ENCODE results near the gene GTF2E1.

Gene GTF2E1

DNA sequence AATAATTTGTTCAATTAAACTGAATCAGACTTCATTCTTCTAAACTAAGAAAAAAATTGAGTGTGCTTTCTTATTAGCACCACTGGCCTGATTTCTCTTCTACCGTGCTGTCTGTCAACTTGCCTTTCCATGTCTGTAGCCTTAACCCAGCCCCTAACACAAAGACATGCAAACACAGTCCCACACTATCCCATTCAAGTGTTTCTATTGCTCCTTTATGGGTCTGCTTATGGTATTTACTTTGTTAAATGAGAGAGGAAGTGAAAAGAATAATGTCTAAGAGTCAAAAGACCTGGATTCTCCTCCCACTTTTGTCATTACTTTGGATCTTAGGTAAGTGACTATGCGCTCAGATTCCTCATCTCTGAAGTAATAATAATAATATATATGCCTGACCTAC is 55.3 kb downstream of the GTF2E1 start:
- Histone ChIP-seq H3K4me1 (ENCODE audit: control insufficient read depth, insufficient read depth, low read length) (peaks cover 18% of the 10 kb centered on the region), H3K9me3 (ENCODE audit: control insufficient read depth, insufficient read depth, low read depth, low read length) (no peaks in the 10 kb centered on the region), H3K4me3 (ENCODE audit: low read depth, low read length) (no peak overlapping the region), H3K9ac (ENCODE audit: low read length) (no peak overlapping the region), H3K36me3 (ENCODE audit: control insufficient read depth, insufficient read depth, low read length) (no peaks in the 10 kb centered on the region), H3K27ac (ENCODE audit: low read depth, low read length) (no peak overlapping the region), H3K27me3 (ENCODE audit: control insufficient read depth, insufficient read depth, low read length) (no peaks in the 10 kb centered on the region)

DNA sequence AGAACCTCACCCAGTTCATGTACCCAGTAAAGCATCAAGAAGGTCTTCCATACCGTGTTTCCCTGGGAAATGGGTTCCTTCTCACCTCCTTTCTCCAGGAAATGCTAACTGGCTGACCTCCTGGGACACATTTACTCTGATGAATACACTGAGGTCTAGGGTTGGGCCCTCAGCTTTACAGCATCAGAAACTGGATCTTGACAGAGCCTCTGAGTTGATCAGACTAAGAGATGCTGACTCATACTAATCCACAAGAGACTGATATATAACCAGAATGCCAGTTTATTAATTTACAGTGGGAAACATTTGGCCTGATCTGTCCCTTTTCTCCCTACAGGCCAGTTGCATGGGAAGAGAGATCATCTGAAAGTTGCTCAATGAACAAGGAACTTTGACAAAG is 55.8 kb downstream of the GTF2E1 start:
- Histone ChIP-seq H3K4me3 (ENCODE audit: low read depth, low read length) (no peak overlapping the region), H3K36me3 (ENCODE audit: control insufficient read depth, insufficient read depth, low read length) (no peaks in the 10 kb centered on the region), H3K9me3 (ENCODE audit: control insufficient read depth, insufficient read depth, low read depth, low read length) (no peaks in the 10 kb centered on the region), H3K27ac (ENCODE audit: low read depth, low read length) (no peak overlapping the region), H3K27me3 (ENCODE audit: control insufficient read depth, insufficient read depth, low read length) (no peaks in the 10 kb centered on the region), H3K4me1 (ENCODE audit: control insufficient read depth, insufficient read depth, low read length) (peaks cover 15% of the 10 kb centered on the region), H3K9ac (ENCODE audit: low read length) (no peak overlapping the region)

DNA sequence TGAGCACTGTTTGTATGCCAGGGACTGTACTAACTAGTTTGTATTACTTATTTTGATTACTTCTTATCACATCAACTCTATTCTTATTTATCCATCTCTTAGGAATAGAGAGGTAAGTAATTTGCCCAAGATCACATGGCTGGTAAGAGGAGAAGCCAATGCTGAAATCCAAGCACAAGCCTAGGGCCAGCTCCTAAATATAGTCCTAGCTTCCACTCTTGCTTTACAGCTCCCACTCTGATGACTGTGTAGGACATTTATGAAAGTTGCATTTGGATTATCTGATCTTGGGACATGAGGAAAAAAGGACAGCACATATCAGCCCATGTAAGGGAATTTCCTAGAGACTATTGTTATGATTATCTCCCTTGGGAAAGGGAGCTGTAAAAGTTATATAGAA is 58.1 kb downstream of the GTF2E1 start:
- Histone ChIP-seq H3K9ac (ENCODE audit: low read length) (no peak overlapping the region), H3K4me3 (ENCODE audit: low read depth, low read length) (no peak overlapping the region)

DNA sequence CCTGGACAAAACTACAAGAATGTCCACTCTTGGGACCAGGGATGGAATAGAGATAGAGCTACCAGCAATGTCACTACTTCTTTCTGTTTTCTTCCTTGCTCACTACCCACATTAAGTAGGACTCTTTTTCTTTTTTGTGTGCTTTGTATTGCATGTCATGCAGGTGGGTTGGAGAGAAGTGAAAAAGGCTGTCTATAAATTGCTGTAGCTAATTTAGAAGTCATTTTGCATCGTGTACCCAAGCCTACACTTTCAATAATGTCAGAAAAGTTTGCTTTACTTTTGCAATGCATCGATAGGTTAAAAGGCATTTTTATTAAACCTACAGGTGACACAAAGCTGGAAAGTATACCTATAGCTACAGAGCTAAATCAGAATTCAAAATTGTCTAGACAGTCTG is 58.9 kb downstream of the GTF2E1 start:
- Histone ChIP-seq H3K9me3 (ENCODE audit: control insufficient read depth, insufficient read depth, low read depth, low read length) (no peaks in the 10 kb centered on the region), H3K36me3 (ENCODE audit: control insufficient read depth, insufficient read depth, low read length) (no peaks in the 10 kb centered on the region), H3K27me3 (ENCODE audit: control insufficient read depth, insufficient read depth, low read length) (no peaks in the 10 kb centered on the region), H3K4me3 (ENCODE audit: low read depth, low read length) (no peak overlapping the region), H3K9ac (ENCODE audit: low read length) (no peak overlapping the region), H3K4me1 (ENCODE audit: control insufficient read depth, insufficient read depth, low read length) (peaks cover 10% of the 10 kb centered on the region), H3K27ac (ENCODE audit: low read depth, low read length) (no peak overlapping the region)

More for the DNA sequence above, 58.1 kb downstream of the GTF2E1 start:
- Histone ChIP-seq H3K36me3 (ENCODE audit: control insufficient read depth, insufficient read depth, low read length) (no peaks in the 10 kb centered on the region), H3K4me1 (ENCODE audit: control insufficient read depth, insufficient read depth, low read length) (peaks cover 10% of the 10 kb centered on the region), H3K27ac (ENCODE audit: low read depth, low read length) (no peak overlapping the region), H3K9me3 (ENCODE audit: control insufficient read depth, insufficient read depth, low read depth, low read length) (no peaks in the 10 kb centered on the region), H3K27me3 (ENCODE audit: control insufficient read depth, insufficient read depth, low read length) (no peaks in the 10 kb centered on the region)

DNA sequence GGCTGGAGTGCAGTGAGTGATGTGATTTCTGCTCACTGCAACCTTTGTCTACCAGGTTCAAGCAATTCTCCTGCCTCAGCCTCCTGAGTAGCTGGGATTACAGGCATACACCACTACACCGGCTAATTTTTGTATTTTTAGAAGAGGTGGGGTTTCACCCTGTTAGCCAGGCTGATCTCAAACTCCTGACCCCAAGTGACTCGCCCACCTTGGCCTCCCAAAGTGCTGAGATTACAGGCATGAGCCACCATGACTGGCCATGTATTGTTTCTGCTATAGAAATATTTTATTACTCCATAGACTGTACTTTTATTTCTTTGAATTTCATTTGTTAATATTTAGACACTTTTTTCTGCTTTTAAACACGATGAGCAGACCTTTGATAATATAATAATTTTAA is 60.4 kb downstream of the GTF2E1 start:
- Histone ChIP-seq H3K36me3 (ENCODE audit: control insufficient read depth, insufficient read depth, low read length) (no peaks in the 10 kb centered on the region), H3K27ac (ENCODE audit: low read depth, low read length) (no peak overlapping the region), H3K9me3 (ENCODE audit: control insufficient read depth, insufficient read depth, low read depth, low read length) (no peaks in the 10 kb centered on the region), H3K4me3 (ENCODE audit: low read depth, low read length) (no peak overlapping the region), H3K27me3 (ENCODE audit: control insufficient read depth, insufficient read depth, low read length) (no peaks in the 10 kb centered on the region), H3K9ac (ENCODE audit: low read length) (no peak overlapping the region), H3K4me1 (ENCODE audit: control insufficient read depth, insufficient read depth, low read length) (peaks cover under 1% of the 10 kb centered on the region)

DNA sequence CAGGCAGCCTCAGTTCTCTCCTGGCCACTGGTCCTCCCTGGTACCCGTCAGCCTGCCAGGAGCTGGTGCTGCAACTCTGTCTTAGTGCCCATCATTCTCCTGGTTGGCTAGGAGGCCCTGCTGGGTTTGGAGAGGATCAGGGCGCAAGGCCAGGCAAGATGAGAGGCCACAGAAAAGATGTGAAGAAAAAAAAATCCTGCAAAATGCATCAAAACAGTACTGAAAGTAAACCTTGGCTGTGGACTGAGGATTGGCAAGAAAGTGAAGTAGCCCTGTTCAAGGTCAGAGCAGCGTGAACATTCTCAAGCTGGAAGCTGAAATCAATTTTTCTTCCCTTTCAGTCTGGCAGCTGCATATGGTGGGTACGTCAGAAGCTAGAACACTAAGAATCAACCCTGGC is 74.2 kb downstream of the GTF2E1 start:
- Histone ChIP-seq H3K4me1 (ENCODE audit: control insufficient read depth, insufficient read depth, low read length) (no peaks in the 10 kb centered on the region), H3K4me3 (ENCODE audit: low read depth, low read length) (no peak overlapping the region), H3K9ac (ENCODE audit: low read length) (no peak overlapping the region), H3K27ac (ENCODE audit: low read depth, low read length) (no peak overlapping the region), H3K27me3 (ENCODE audit: control insufficient read depth, insufficient read depth, low read length) (no peaks in the 10 kb centered on the region), H3K9me3 (ENCODE audit: control insufficient read depth, insufficient read depth, low read depth, low read length) (no peaks in the 10 kb centered on the region), H3K36me3 (ENCODE audit: control insufficient read depth, insufficient read depth, low read length) (no peaks in the 10 kb centered on the region)

DNA sequence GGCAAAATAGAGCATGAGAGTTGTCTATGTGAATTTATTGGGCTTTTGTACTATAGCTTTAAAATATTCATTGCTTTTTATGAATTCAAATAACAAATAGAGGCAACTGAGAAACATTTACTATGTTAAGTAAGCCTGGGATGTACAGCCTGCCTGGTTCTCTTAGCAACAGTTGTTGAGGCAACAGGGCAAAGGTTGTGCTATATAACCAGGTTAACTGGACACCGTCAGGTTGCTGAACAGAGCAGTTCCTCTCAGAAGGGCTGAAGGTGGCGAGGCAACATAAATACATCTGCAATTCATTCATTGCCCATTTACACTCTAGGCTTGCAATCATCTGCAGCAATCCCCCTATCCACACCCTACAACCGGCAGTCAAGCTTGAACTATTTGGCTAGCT is 78.2 kb downstream of the GTF2E1 start:
- H3K27me3 ChIP-seq (ENCODE audit: control insufficient read depth, insufficient read depth, low read length) = no peaks in the 10 kb centered on the region
- H3K9me3 ChIP-seq (ENCODE audit: control insufficient read depth, insufficient read depth, low read depth, low read length) = no peaks in the 10 kb centered on the region
- H3K36me3 ChIP-seq (ENCODE audit: control insufficient read depth, insufficient read depth, low read length) = no peaks in the 10 kb centered on the region
- H3K4me3 ChIP-seq (ENCODE audit: low read depth, low read length) = no peak overlapping the region
- H3K27ac ChIP-seq (ENCODE audit: low read depth, low read length) = no peak overlapping the region
- peaks cover 4% of the 10 kb centered on the region; the same call in 1 of the 2 replicates for H3K4me1 ChIP-seq (ENCODE audit: control insufficient read depth, insufficient read depth, low read length)
- no peak overlapping the region for H3K9ac ChIP-seq (ENCODE audit: low read length)

DNA sequence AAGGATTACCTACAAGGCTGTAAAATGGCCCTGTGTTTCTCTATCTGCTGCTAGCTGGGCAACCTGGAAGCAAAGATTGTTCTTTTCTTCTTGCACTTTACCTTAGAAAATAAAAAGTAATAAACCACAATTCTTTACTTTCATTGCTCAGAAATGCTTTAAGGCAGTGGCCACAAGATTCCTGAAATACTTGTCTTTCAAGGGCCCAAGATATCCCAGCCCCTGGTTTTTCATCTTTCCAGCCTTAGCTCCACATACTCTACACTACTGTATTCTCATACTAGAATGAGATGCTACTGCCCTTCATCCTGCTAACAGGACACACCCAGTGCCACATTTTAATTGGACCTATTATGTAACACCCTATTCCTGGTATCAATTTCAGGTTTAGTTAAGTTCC is 78.9 kb downstream of the GTF2E1 start:
- Histone ChIP-seq H3K9ac (ENCODE audit: low read length) (no peak overlapping the region), H3K36me3 (ENCODE audit: control insufficient read depth, insufficient read depth, low read length) (no peaks in the 10 kb centered on the region), H3K4me1 (ENCODE audit: control insufficient read depth, insufficient read depth, low read length) (peaks cover 4% of the 10 kb centered on the region; the same call in 1 of the 2 replicates), H3K27me3 (ENCODE audit: control insufficient read depth, insufficient read depth, low read length) (no peaks in the 10 kb centered on the region), H3K9me3 (ENCODE audit: control insufficient read depth, insufficient read depth, low read depth, low read length) (no peaks in the 10 kb centered on the region), H3K4me3 (ENCODE audit: low read depth, low read length) (no peak overlapping the region), H3K27ac (ENCODE audit: low read depth, low read length) (no peak overlapping the region)

DNA sequence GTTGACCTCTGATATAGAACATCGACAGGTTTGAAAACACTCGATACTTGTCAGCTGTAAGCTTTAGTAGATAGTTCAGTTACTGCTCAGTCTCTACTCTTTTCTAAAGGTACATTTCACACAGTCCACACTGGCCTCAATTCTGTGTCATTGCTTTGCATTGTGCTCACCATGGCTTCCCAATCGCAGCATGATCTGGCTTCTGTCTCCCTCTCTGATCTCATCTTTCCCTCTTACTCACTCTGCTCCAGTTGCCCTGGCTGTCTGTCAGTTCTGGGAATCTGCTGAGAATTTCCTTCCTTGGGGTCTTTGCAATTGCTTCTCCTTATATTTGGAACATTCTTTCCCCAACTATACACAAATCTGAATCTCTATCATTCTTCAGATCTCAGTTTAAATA is 80.6 kb downstream of the GTF2E1 start:
- H3K4me1 ChIP-seq (ENCODE audit: control insufficient read depth, insufficient read depth, low read length) = peaks cover 4% of the 10 kb centered on the region; the same call in 1 of the 2 replicates
- no peak overlapping the region for H3K9ac ChIP-seq (ENCODE audit: low read length)
- H3K27me3 ChIP-seq (ENCODE audit: control insufficient read depth, insufficient read depth, low read length) = peaks cover 3% of the 10 kb centered on the region
- H3K9me3 ChIP-seq (ENCODE audit: control insufficient read depth, insufficient read depth, low read depth, low read length) = no peaks in the 10 kb centered on the region
- H3K36me3 ChIP-seq (ENCODE audit: control insufficient read depth, insufficient read depth, low read length) = no peaks in the 10 kb centered on the region
- no peak overlapping the region for H3K4me3 ChIP-seq (ENCODE audit: low read depth, low read length)
- no peak overlapping the region for H3K27ac ChIP-seq (ENCODE audit: low read depth, low read length)

DNA sequence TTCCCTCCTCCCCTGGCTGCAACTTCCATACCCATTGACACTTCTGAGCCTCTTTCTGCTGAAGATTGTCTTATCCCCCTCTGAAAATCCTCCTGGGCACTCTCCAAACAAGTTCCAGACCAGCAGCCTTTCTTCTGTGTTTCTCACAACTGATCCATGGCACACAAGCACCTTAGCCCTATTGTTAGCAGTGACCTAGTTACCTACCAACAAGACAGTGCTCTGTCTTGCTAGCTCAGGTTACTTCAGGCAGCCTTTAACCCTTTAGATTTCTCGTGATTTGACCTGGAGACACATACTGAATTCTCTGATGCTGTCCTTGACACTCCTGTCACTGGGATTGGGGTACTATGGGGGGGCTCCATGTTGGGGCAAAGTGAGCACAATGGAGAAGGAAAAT is 82.1 kb downstream of the GTF2E1 start:
- no peak overlapping the region for H3K4me3 ChIP-seq (ENCODE audit: low read depth, low read length)
- no peaks in the 10 kb centered on the region for H3K36me3 ChIP-seq (ENCODE audit: control insufficient read depth, insufficient read depth, low read length)
- H3K27ac ChIP-seq (ENCODE audit: low read depth, low read length) = no peak overlapping the region
- no peaks in the 10 kb centered on the region for H3K9me3 ChIP-seq (ENCODE audit: control insufficient read depth, insufficient read depth, low read depth, low read length)
- H3K9ac ChIP-seq (ENCODE audit: low read length) = no peak overlapping the region
- H3K27me3 ChIP-seq (ENCODE audit: control insufficient read depth, insufficient read depth, low read length) = peaks cover 18% of the 10 kb centered on the region
- H3K4me1 ChIP-seq (ENCODE audit: control insufficient read depth, insufficient read depth, low read length) = peaks cover 4% of the 10 kb centered on the region; the same call in 1 of the 2 replicates

DNA sequence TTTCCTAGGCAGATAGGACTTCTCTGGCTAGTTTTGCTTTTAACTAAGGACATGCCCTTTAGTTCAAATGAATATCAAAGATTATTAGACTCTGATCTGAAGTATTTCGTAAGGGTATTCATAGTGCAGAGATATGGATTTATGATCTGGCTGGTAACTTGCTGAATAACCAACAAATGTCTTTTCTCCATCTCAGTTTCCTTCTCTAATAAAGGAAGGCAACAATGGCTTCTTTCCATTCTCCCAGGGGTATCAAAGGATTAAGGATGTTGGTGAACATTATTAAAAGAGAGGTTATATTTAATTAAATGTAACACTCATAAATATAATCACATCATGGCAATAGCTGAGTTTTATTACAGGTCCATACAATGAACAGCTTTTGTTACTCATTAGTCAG is 86.3 kb downstream of the GTF2E1 start:
- Histone ChIP-seq H3K27me3 (ENCODE audit: control insufficient read depth, insufficient read depth, low read length) (peaks cover 34% of the 10 kb centered on the region), H3K9ac (ENCODE audit: low read length) (no peak overlapping the region), H3K4me1 (ENCODE audit: control insufficient read depth, insufficient read depth, low read length) (peaks cover 10% of the 10 kb centered on the region; the same call in 1 of the 2 replicates), H3K27ac (ENCODE audit: low read depth, low read length) (no peak overlapping the region), H3K36me3 (ENCODE audit: control insufficient read depth, insufficient read depth, low read length) (no peaks in the 10 kb centered on the region), H3K9me3 (ENCODE audit: control insufficient read depth, insufficient read depth, low read depth, low read length) (no peaks in the 10 kb centered on the region), H3K4me3 (ENCODE audit: low read depth, low read length) (no peak overlapping the region)

DNA sequence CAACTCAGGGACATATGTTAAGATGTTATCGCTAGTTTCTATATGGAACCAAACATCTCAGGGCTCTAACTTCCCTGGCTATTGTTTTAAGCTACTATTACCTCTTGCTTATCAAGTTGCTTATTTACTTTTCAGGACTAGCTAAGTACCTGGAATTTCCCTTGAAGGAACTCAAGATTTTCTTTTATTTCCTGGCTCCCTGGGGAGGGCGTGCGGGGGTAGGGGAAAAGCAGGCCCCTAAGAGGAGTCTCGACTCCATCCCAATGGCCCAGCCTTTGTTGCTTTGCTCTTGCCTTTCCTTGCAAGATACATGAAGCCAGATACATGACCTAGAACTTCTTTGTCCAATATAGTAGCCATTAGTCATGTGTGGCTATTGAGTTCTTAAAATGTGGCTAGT is 88.5 kb downstream of the GTF2E1 start:
- Histone ChIP-seq H3K27me3 (ENCODE audit: control insufficient read depth, insufficient read depth, low read length) (peaks cover 34% of the 10 kb centered on the region), H3K9me3 (ENCODE audit: control insufficient read depth, insufficient read depth, low read depth, low read length) (no peaks in the 10 kb centered on the region), H3K4me3 (ENCODE audit: low read depth, low read length) (no peak overlapping the region), H3K27ac (ENCODE audit: low read depth, low read length) (no peak overlapping the region), H3K4me1 (ENCODE audit: control insufficient read depth, insufficient read depth, low read length) (peaks cover 6% of the 10 kb centered on the region; the same call in 1 of the 2 replicates), H3K36me3 (ENCODE audit: control insufficient read depth, insufficient read depth, low read length) (no peaks in the 10 kb centered on the region), H3K9ac (ENCODE audit: low read length) (no peak overlapping the region)

Data from HUES6 (cell line).